Thyroid gland (tissue), 4 donors: ENCODE measurements around the gene RPS27L. TPM values are rescaled to one million over a fixed set of nuclear protein-coding genes. Genes with fewer than 3 reads are reported as not detected.

Experiments used
- DNase-seq, 2 donors: peaks; one replicate each; pipeline ENCODE4 v3.0.0-alpha.2; 2019
- H3K27ac ChIP-seq, 3 donors: fragments of 200-600 bp; sonication (generic); 1 replicate in 2 of 3; 2 replicates in 1 of 3; pipeline ENCODE4 v1.5.1; 2016 to 2019; ENCODE audit warnings: mild to moderate bottlenecking in 1 of 3, moderate library complexity in 1 of 3
- H3K27me3 ChIP-seq: fragments of 200-600 bp; sonication (generic); one replicate; pipeline ENCODE4 v1.5.1; 2019
- H3K36me3 ChIP-seq, 2 donors: fragments of 200-600 bp; sonication (generic); one replicate each; pipeline ENCODE4 v1.5.1; 2016 to 2019
- H3K4me1 ChIP-seq, 2 donors: fragments of 200-600 bp; sonication (generic); one replicate each; pipeline ENCODE4 v1.5.1; 2017 to 2019
- H3K4me3 ChIP-seq, 3 donors: fragments of 200-600 bp; sonication (generic); replicated peaks in 1 of 3; 1 replicate in 2 of 3; 2 replicates in 1 of 3; pipeline ENCODE4 v1.5.1; 2016; ENCODE audit warnings: mild to moderate bottlenecking in 1 of 3
- H3K9me3 ChIP-seq: fragments of 200-600 bp; sonication (generic); one replicate; pipeline ENCODE4 v1.5.1; 2017
- CTCF ChIP-seq, 6 experiments: fragments of 200-600 bp in 3 of 6; fragments of 450-650 bp in 3 of 6; sonication (generic) in 3 of 6; IDR thresholded peaks; one replicate each; pipeline ENCODE4 v1.5.1; 2016 to 2019; ENCODE audit warnings: antibody characterized with exemption in 6 of 6, mild to moderate bottlenecking in 2 of 6, inconsistent platforms in 1 of 6, moderate library complexity in 1 of 6
- POLR2A ChIP-seq, 2 donors: fragments of 450-650 bp; IDR thresholded peaks; one replicate each; pipeline ENCODE4 v1.6.1; 2017; ENCODE audit warnings: antibody characterized with exemption in 2 of 2, mild to moderate bottlenecking in 2 of 2, moderate library complexity in 1 of 2
- WGBS, 2 donors: methylation state at CpG; one replicate each; pipeline ENCODE4 v1.1.5; 2017; 5-methylcytosine and 5-hydroxymethylcytosine counted together
- intact Hi-C: fragments of 100-400 bp; cut with DNase I; formaldehyde crosslinking; loops from one replicate; pipeline ENCODE4 v1.15.1; 2023
- total RNA-seq, 4 donors: library from RNA; depleted of rRNA; stranded (reverse); fragments of >200 nt; gene quantifications; one replicate each; pipeline ENCODE4 v1.2.3, GENCODE V29; 2016

RPS27L gene
- total RNA-seq, 4 donors from 2014 or later, result 38.6 to 126 (median 88.9) TPM

GRCh38 chr15:63195569-63196015 lies 38.3 kb upstream of the RPS27L start:
- H3K4me3 ChIP-seq, result no peak overlapping the region
- no peaks in the 10 kb centered on the region for H3K36me3 ChIP-seq
- no peaks in the 10 kb centered on the region for H3K9me3 ChIP-seq
- H3K4me1 ChIP-seq, result peaks cover 0 to 30% of the 10 kb centered on the region in 2 donors
- no peaks in the 10 kb centered on the region for H3K27me3 ChIP-seq
- peak overlapping the region in 1 of 3 donors; percentile 5 for H3K27ac ChIP-seq
- intact Hi-C loops, result no loop called here
- peak; percentile 16 to 19 for DNase-seq
- no peak for TF ChIP-seq POLR2A (IDR thresholded peaks at IDR 0.05)
- no peak for TF ChIP-seq CTCF (IDR thresholded peaks at IDR 0.05)
- WGBS, 2 donors, result 71 to 73% methylated on average over 3 of the region's 3 CpGs

- DNase-seq, result no peak
- H3K27ac ChIP-seq, result peak overlapping the region in 1 of 3 donors; percentile 38
- H3K4me1 ChIP-seq, result peaks cover 3 to 30% of the 10 kb centered on the region in 2 donors
- H3K27me3 ChIP-seq, result no peaks in the 10 kb centered on the region
- intact Hi-C loops, result no loop called here
- TF ChIP-seq POLR2A (IDR thresholded peaks at IDR 0.05), result no peak
- no peaks in the 10 kb centered on the region for H3K9me3 ChIP-seq
- no peaks in the 10 kb centered on the region for H3K36me3 ChIP-seq
- no peak overlapping the region for H3K4me3 ChIP-seq
- WGBS, 2 donors, result 78 to 79% methylated on average over 4 of the region's 4 CpGs
These were observed 37.7 kb upstream of the RPS27L start for GRCh38 chr15:63194880-63195568.

GRCh38 chr15:63194302-63194701 lies 37.0 kb upstream of the RPS27L start:
- intact Hi-C loops, result no loop called here
- Histone ChIP-seq H3K36me3 (no peaks in the 10 kb centered on the region), H3K4me1 (peaks cover 3 to 30% of the 10 kb centered on the region in 2 donors), H3K9me3 (no peaks in the 10 kb centered on the region), H3K27ac (peak overlapping the region in 2 of 3 donors; percentile 13 to 38), H3K4me3 (no peak overlapping the region), H3K27me3 (no peaks in the 10 kb centered on the region)
- WGBS, 2 donors, result 79 to 82% methylated on average over 4 of the region's 4 CpGs
- DNase-seq, result no peak
- TF ChIP-seq POLR2A (IDR thresholded peaks at IDR 0.05), result no peak

GRCh38 chr15:63192619-63193206 lies 35.4 kb upstream of the RPS27L start:
- Histone ChIP-seq H3K4me1 (peaks cover 7 to 35% of the 10 kb centered on the region in 2 donors), H3K4me3 (no peak overlapping the region), H3K36me3 (no peaks in the 10 kb centered on the region), H3K27ac (no peak overlapping the region), H3K9me3 (no peaks in the 10 kb centered on the region), H3K27me3 (no peaks in the 10 kb centered on the region)
- 91 to 94% methylated on average over 5 of the region's 5 CpGs for WGBS, 2 donors
- DNase-seq, result no peak
- no peak for TF ChIP-seq CTCF (IDR thresholded peaks at IDR 0.05)
- TF ChIP-seq POLR2A (IDR thresholded peaks at IDR 0.05), result no peak
- intact Hi-C loops, result no loop called here

- no peaks in the 10 kb centered on the region for H3K9me3 ChIP-seq
- no peak overlapping the region for H3K27ac ChIP-seq
- intact Hi-C loops, result no loop called here
- no peaks in the 10 kb centered on the region for H3K27me3 ChIP-seq
- peaks cover 7 to 35% of the 10 kb centered on the region in 2 donors for H3K4me1 ChIP-seq
- no peak for DNase-seq
- 82 to 89% methylated on average over 3 of the region's 3 CpGs for WGBS, 2 donors
- H3K36me3 ChIP-seq, result no peaks in the 10 kb centered on the region
- TF ChIP-seq CTCF (IDR thresholded peaks at IDR 0.05), result no peak
- no peak for TF ChIP-seq POLR2A (IDR thresholded peaks at IDR 0.05)
- no peak overlapping the region for H3K4me3 ChIP-seq
These were observed 34.8 kb upstream of the RPS27L start for GRCh38 chr15:63191895-63192618.
